ENCODE data around the gene NT5M. TPM values are rescaled to one million over a fixed set of nuclear protein-coding genes. Genes with fewer than 3 reads are reported as not detected.

The NT5M gene
- polyA plus RNA-seq, 2 of the 4 experiments (the other 2 are of a cell fraction) = 5.3 to 5.9 TPM

DNA sequence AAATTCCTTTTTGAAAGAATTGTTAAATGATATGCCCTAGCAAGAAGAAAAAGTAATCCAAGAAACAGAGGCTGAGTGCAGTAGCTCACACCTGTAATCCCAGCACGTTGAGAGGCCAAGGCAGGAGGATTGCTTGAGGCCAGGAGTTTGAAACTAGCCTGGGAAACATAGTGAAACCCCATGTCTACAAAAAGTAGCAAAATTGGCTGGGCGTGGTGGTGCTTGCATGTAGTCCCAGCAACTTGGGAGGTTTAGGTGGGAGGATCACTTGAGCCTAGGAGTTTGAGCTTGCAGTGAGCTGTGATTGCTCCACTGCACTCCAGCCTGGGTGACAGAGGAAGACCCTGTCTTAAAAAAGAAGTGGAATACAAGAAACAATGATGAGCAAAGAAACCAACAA lies 56.1 kb downstream of the NT5M start (continued):
- TF ChIP-seq KDM1A (IDR thresholded peaks at IDR 0.05; ENCODE audit: low read depth) = no peak
- no peak for TF ChIP-seq HOXA7 (CRISPR knock-in tag; IDR thresholded peaks at IDR 0.05)

DNA sequence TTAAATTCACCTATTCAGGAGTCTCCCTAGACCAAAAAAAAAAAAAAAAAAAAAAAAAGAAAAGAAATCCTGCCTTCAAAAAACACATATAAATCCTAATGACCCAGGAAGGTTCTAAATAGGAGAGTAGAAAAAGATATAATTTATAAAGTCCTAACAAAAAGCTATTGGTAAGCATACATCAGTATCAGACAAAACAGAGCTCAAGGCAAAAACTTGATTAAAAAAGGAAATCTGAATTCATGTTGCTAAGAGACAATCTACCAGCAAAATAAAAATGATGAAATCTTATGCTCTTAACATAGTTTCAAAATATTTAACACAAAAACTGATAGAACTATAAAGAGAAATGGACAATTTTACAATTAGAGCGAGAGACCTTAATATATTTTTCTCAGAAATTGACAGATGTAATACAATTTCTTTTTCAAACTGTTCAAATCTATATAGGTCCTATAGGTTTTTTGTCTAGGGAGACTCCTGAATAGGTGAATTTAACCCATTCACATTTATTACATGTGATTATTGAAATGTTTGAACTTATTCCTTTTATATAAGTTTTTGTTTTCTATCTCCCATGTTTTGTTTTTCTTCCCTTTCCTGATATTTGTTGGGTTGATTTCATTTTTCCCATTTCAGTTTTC lies 57.0 kb downstream of the NT5M start:
- no peak overlapping the region for H3K27ac ChIP-seq
- CTCF ChIA-PET = interaction anchor here (1.1 to 18.2 kb wide), 5 partner anchors 136 to 276 kb away, joined by 4 to 365 read pairs (median 38); partner anchors contain the start of gene RASD1
- FAIRE-seq = no peak
- WGBS (ENCODE audit: missing lambda C conversion rate) = 17% methylated on average over 1 of the region's 1 CpG
- H3K4me1 ChIP-seq = no peaks in the 10 kb centered on the region
- no peak overlapping the region for H3K4me3 ChIP-seq
- POLR2A ChIA-PET = interaction anchor here (0.7 kb wide), 1 partner anchor 59 kb away, joined by 9 read pairs; no protein-coding TSS in a partner anchor
- no peak for DNase-seq (ENCODE audit: low read depth in 1 of 2, low spot score in 1 of 2)
- TF ChIP-seq, protein P1, sequence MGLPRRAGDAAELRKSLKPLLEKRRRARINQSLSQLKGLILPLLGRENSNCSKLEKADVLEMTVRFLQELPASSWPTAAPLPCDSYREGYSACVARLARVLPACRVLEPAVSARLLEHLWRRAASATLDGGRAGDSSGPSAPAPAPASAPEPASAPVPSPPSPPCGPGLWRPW (IDR thresholded peaks at IDR 0.05) = no peak
- TF ChIP-seq FOSL2 (IDR thresholded peaks at IDR 0.05) (no peak), FOSL2 (CRISPR knock-in tag; IDR thresholded peaks at IDR 0.05) (no peak), BHLHE40 (IDR thresholded peaks at IDR 0.05; ENCODE audit: low read depth, low read length) (no peak), POLR2AphosphoS2 (conservative IDR thresholded peaks at IDR 0.05; ENCODE audit: low read length) (no peak), JUNB (IDR thresholded peaks at IDR 0.05) (no peak), SREBF2 (IDR thresholded peaks at IDR 0.05) (no peak), HDAC2 (IDR thresholded peaks at IDR 0.05) (no peak), EP300 (IDR thresholded peaks at IDR 0.05) (no peak), RFX5 (IDR thresholded peaks at IDR 0.05) (no peak), RCOR1 (IDR thresholded peaks at IDR 0.05; ENCODE audit: low read depth, low read length) (no peak), CBX8 (IDR thresholded peaks at IDR 0.05) (no peak), MYC (IDR thresholded peaks at IDR 0.05; ENCODE audit: borderline replicate concordance, low read length) (no peak), HOXB5 (CRISPR knock-in tag; IDR thresholded peaks at IDR 0.05) (no peak), SMC3 (IDR thresholded peaks at IDR 0.05) (no peak)
- no peak for ATAC-seq
- H3K9me3 ChIP-seq = peaks cover 23% of the 10 kb centered on the region
- no peak overlapping the region for H3K4me2 ChIP-seq

DNA sequence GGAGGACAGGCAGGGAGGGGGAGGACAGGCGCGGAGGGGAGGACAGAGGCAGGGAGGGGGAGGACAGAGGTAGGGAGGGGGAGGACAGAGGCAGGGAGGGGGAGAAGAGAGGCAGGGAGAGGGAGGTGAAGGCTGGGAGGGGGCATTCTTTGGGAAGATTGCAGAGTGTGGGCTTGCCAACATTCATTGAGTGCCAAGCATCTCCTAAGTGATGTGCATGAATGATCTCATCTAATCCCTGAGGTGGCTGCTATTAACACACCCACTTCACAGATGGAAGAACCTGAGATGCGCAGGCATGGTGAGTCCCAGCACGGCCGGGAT lies 58.3 kb downstream of the NT5M start:
- H3K27ac ChIP-seq = no peak overlapping the region
- ChIA-PET POLR2A (no interaction called here), CTCF (interaction anchor here (1.3 to 18.2 kb wide), 3 partner anchors 135 to 275 kb away, joined by 4 to 365 read pairs (median 38); no protein-coding TSS in a partner anchor)
- WGBS (ENCODE audit: missing lambda C conversion rate) = 77% methylated on average over 5 of the region's 5 CpGs
- H3K4me3 ChIP-seq = no peak overlapping the region
- FAIRE-seq (no peak), DNase-seq (ENCODE audit: low read depth in 1 of 2, low spot score in 1 of 2) (no peak), ATAC-seq (peak in 1 of 2 experiments; percentile 26; a peak in 1 of 6 replicates)
- no peaks in the 10 kb centered on the region for H3K4me1 ChIP-seq
- H3K4me2 ChIP-seq = no peak overlapping the region
- TF ChIP-seq FOSL2 (IDR thresholded peaks at IDR 0.05) (no peak), FOSL2 (CRISPR knock-in tag; IDR thresholded peaks at IDR 0.05) (no peak), HEYL (CRISPR knock-in tag; IDR thresholded peaks at IDR 0.05) (no peak), RFX5 (IDR thresholded peaks at IDR 0.05) (no peak), POLR2AphosphoS2 (conservative IDR thresholded peaks at IDR 0.05; ENCODE audit: low read length) (no peak), JUNB (IDR thresholded peaks at IDR 0.05) (no peak), RCOR1 (IDR thresholded peaks at IDR 0.05; ENCODE audit: low read depth, low read length) (no peak), TFCP2L1 (CRISPR knock-in tag; IDR thresholded peaks at IDR 0.05) (no peak), MAFK (IDR thresholded peaks at IDR 0.05; ENCODE audit: partially characterized antibody) (no peak), CHD4 (IDR thresholded peaks at IDR 0.05; ENCODE audit: borderline replicate concordance) (no peak), CBX2 (IDR thresholded peaks at IDR 0.05; ENCODE audit: borderline replicate concordance, low read depth) (no peak), EP300 (IDR thresholded peaks at IDR 0.05) (no peak), HOXB13 (CRISPR knock-in tag; IDR thresholded peaks at IDR 0.05; ENCODE audit: low read depth) (no peak), MAZ (IDR thresholded peaks at IDR 0.05; ENCODE audit: borderline replicate concordance, low read depth, low read length) (no peak), NR3C1 (IDR thresholded peaks at IDR 0.05) (no peak), ZC3H11A (IDR thresholded peaks at IDR 0.05) (no peak), EHMT2 (IDR thresholded peaks at IDR 0.05; ENCODE audit: low read depth) (no peak), PHF8 (IDR thresholded peaks at IDR 0.05; ENCODE audit: borderline replicate concordance, low read depth) (no peak)
- peaks cover 23% of the 10 kb centered on the region for H3K9me3 ChIP-seq
